NCI-H2029 treated with DMSO at 0.1 percent for 48 hours (cell line): ENCODE data around the gene PNMA1.
"Not testable (repeated sequence)": the region's sequence is repeated elsewhere in the genome, so short reads cannot be mapped to it uniquely, and the experiment has no call there.

Experiments
- DNase-seq: peaks from one replicate; lab custom pipeline; 2025; lab: John Stamatoyannopoulos, UW

PNMA1 gene

DNA sequence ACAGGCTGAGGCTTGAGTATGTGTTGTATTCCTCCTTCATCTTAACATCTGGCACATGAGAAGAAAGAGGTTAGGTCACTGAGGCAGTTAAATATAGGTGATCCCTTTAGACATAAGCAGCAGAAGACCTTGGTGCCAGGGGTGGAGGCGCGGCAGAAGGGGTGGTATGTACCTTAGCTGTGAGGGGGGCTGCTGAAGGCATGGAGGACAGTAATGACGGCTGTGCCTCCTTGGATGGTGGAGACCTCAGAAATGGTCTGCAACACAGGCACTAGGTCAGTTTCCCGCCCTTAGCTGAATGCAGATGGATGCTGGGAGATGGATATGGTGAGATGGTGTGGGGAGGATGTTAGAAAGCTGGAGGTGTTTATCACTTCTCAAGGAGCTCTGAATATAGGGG is 1.5 kb upstream of the PNMA1 start:
- no peak for DNase-seq

DNA sequence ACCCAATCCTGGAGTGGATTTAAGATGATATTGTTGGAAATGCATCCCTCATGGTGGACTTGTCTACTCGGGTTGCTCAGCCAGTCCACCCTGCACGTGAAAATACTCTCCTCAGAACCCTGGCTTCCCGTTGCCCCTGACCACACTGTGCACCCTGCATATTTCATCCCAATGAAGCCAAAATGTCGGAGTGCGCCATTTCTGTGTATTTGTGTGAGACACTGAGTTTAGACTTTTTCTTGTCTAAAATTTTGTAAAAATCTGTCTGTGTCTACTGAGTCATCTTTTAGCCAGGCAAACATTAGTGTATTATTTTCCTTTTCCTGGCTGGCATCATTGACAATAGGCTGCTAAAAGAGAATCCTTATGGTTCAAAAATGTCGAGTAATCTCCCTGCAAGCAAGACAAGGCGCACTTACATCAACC is 485 bp upstream of the PNMA1 start:
- DNase-seq: no peak

DNA sequence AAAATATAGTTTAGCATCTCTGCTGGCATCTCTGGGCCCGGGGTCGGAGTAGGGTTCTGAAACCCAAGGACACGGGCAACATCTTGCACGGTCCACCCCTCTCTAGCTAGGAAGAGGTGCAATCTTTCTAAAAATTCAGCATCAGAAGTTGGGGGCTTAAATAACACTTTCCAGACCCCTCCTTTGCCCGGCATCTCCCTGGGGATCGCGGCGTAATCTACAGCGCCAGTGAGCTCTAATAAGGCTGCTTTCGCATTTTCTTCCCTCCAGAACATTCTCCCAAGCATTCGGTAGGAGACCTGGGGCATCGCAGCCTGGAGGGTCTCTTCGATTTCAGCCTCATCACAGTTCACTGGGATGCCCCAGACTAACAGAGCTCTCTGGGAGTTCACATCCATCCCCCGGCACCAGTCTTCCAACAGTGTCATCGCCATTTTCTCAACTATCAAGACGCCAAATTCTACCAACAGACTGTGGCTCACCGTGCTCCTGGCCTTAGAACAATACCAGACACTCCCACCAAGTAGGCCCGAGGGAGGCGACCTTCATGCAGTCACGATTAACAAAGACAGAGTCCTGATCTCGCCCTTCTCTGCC is 880 bp downstream of the PNMA1 start:
- no peak for DNase-seq

DNA sequence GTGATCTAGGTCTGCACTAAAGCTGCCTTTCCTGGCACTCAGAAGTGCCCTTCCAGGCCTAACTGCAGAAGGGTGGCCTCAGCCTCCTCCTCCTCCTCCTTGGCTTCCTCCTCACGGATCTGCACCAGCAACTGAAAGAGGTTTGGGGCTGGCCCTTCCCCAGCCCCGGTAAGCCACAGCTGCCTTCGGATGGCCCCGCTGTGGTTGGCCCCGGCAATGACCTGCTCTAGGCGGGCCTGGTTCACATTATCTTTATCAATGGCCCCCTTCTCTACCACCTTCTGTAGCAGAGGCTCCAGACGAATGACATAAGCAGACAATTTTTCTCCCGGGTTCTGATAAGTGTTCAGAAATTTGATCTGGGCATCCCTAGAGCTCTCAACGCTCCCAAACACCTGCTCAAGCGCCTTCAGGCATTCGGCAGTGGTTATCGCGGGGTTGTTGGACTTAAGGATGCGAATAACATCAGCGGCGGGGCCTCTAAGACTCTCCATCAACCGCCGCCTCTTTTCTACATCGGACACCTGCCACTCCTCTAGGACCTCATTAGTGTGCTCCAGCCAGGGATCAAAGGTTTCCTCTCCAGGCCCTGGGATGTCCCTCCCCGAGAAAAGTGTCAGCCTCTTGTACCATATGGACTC is 1.5 kb downstream of the PNMA1 start:
- DNase-seq: no peak

DNA sequence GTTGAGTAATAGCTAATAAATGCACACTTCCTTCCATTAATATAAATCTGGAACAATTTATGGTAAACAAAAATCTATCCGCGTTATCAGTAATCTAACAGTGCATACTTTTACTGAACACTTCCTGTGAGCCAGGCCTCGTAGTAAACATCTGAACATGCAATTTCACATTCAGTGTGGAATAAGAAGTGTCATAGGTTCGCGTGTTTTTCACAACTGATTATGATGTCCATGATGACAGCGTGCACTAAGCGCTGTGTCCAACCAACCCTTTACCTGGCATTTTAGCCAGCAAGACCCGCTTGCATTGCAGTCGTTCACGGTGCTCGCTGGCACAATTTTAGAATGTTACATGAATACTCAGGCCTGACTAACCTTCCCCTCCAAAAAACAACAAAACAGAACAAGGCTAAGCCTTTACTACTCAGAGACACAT is 2.1 kb downstream of the PNMA1 start:
- no peak for DNase-seq

GRCh38 chr14:73710737-73711136 is 3.4 kb downstream of the PNMA1 start:
- DNase-seq: no peak

DNA sequence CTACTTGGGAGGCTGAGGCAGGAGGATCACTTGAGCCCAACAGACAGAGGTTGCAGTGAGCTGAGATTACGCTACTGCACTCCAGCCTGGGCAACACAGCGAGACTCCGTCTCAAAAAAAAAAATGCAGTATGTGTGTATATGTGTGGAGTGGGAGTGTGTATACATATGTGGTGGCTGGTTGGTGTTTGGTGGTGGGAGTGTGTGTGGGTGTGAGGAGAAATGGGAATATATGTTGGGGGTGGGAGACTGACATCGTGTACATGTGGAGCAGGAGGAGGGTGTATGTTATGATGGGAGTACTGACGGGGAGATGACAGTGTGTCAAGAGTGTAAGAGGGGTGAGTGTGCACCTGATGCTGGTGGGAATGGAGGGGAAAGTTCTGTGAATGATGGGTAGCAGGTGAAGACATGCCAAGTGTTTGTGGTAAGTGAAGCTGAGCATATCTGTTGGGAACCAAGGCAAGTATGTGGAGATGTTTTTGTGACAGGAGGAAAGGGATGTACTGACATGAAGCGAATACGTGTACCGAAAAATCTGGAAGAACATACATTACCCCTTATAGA is 4.2 kb downstream of the PNMA1 start:
- DNase-seq: no peak

- not testable (repeated sequence) for DNase-seq
Measured at GRCh38 chr14:73708076-73708475, 6.1 kb downstream of the PNMA1 start.

GRCh38 chr14:73700325-73700724 is 13.9 kb downstream of the PNMA1 start:
- no peak for DNase-seq

- no peak for DNase-seq
Measured at GRCh38 chr14:73696466-73697400, 17.5 kb downstream of the PNMA1 start.

DNA sequence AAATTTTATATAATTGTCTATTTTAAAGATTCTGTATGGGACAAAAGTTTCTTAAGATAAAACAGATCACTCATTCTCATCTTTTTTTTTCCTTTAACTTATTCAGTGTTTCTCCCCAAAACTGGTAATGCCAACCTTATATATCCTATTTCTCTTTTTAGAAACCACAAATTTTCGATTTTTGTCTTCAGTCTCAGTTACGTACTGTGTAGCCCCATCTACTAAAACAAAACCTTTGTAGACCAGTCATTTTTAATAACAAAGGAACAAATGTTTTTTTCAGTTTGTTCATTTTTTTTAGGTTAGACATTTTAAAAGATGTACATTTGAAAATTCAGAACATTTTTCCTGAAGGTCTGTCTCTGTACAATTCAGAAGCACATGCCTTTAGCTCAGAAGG is 18.2 kb downstream of the PNMA1 start:
- DNase-seq: no peak

GRCh38 chr14:73695082-73695481 is 19.1 kb downstream of the PNMA1 start:
- no peak for DNase-seq

GRCh38 chr14:73694083-73694482 is 20.1 kb downstream of the PNMA1 start:
- DNase-seq: no peak

DNA sequence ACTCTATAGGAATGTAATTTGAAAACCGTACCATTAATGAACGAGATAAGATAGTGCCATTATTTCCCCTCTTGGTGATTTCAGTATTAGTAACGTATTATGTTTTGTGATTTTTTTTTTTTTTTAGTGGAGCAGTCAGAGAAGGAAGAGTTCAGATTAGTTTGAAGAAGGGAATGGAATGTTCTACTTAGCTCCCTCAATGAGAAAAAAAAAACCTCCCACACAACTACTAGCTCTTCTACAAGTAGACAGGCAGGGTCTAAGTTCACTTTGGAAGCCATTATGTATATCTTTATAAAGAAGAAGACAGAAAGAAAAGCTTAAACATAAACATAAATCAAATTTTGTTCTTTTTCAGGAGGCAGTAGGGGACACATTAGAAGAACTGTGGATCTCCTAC is 27.3 kb downstream of the PNMA1 start:
- DNase-seq: no peak

DNA sequence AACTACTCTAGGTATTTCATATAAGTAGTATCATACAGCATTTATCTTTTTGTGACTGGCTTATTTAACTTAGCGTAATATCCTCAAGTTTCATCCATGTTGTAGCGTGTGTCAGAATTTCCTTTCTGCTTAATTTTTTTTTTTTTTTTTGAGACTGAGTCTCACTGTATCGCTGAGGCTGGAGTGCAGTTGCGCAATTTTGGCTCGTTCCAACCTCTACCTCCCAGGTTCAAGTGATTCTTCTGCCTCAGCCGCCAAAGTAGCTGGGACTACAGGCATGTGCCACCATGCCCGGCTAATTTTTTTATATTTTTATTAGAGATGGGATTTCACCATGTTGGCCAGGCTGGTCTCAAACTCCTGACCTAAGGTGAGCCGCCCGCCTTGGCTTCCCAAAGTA is 28.9 kb downstream of the PNMA1 start:
- DNase-seq: no peak

DNA sequence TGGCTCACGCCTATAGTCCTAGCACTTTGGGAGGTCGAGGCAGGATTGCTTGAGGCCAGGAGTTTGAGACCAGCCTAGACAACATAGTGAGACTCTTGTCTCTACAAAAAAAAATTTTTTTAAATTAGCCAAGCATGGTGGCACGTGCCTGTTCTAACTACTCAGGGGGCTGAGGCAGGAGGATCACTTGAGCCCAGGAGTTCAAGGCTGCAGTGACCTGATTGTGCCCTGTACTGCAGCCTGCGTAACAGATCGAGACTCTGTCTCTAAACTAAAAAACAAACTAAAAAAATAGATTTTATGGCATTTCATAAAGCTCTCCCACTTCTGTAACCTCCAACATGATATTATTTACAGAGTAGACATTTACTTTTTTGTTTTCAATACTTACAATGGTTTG is 29.6 kb downstream of the PNMA1 start:
- DNase-seq: no peak

GRCh38 chr14:73680821-73681220 is 33.4 kb downstream of the PNMA1 start:
- DNase-seq: no peak

- no peak for DNase-seq
Measured at GRCh38 chr14:73678698-73679097, 35.5 kb downstream of the PNMA1 start.

DNA sequence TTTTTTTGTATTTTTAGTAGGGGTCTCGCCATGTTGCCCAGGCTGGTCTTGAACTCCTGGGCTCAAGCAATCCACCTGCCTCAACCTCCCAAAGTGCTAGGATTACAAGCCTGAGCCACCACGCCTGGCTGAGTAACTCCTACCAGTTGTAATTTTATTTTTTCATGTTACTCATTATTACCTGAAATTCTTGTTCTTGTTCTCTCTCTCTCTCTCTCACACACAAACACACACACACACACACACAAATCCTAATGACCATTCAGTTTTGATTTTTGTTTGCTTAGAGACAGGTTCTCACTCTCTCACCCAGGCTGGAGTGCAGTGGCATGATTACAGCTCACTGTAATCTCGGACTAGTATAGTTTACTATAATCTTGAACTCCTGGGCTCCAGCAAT is 39.2 kb downstream of the PNMA1 start:
- DNase-seq: no peak

DNA sequence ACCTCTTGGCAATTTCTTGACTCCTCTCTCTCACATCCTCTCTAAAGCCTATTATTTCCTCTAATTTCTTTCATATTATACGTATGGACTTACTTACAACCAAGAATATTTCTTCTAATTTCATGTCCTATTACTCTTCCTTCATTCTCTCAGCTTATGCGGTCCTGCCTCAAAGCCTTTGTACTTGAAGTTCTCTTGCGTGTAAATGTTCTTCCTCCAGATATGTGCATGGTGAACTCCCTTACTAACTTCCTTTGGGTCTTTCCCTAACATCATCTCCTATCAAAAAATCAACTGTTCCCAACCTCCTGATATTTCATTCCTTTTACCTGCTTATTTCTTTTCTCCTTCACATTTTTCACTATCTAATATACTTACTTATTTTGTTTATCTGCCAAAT is 46.3 kb downstream of the PNMA1 start:
- no peak for DNase-seq

DNA sequence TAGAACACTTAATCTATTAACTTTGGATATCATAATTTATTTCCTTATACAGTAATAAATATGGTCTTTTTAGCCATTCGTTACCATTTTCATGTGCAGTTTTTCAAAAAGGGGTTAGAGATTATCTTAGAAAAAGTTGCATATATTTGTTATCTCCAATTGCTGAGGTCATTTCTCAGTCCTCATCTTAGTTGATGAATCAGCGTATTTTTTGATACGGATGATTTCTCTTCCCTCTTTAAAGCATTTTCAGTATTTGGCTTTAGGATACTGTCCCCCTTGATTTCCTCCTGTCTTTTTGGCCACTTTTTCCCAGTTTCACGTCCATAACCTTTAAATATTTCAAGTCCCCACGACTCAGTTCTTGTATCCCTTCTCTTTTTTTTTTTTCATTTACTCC is 47.6 kb downstream of the PNMA1 start:
- no peak for DNase-seq

GRCh38 chr14:73665130-73665529 is 49.1 kb downstream of the PNMA1 start:
- no peak for DNase-seq
